ENCODE measurements around the gene BEND7. TPM values are rescaled to one million over a fixed set of nuclear protein-coding genes. Genes with fewer than 3 reads are reported as not detected.

Gene BEND7, protein sequence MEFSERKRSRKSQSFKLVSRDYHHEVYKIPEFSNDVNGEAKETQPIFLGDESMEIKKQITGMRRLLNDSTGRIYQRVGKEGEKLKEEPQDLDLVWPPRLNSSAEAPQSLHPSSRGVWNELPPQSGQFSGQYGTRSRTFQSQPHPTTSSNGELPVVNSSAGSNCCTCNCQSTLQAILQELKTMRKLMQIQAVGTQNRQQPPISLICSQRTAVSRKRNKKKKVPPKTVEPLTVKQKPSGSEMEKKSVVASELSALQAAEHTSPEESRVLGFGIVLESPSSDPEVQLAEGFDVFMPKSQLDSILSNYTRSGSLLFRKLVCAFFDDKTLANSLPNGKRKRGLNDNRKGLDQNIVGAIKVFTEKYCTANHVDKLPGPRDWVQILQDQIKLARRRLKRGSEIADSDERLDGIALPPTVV
- total RNA-seq: 4.8 and 5.9 TPM in 2 replicates

DNA sequence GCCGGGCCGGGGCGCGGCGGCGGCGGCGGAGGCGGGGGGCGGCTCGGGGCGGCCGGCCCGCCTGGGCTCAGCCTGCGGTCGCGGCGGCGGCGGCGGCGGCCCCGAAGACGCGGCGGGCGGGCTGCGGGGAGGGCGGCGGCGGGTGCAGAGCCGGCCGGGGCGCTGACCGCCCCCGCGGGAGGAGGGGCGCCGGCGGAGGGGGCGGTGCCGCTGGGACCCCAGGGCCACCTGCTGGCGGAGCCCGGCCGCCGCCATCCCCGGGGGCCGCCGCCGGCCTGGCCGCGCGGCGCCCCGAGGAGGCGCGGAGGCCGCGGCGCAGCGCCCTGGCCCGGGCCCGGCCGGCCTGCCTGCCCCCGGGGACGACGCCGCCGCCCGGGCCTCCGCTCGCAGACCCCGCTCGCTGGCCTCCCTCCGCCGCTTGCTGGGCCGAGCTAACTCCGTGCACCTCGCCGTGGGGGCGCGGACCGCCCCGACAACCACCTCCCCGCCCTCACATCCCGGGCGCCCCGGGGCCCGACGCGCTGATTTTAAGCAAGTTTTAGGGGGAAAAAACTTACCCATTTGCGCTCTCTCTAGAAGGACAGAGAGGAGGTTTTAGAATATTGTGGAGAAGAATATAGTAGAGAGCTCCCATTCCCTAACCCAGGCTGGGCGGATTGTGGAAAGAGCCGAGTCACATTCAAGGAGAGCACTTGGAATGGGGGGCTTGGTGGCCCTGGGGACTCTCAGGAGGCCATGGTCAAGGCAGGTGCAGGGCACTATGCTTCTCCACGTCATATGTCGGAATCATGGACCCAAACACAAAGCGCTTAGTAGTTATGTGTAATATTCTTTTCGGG lies at the start of gene BEND7:
TSS of gene BEND7 (minus strand) at position 140 of the 839 bp plus-strand sequence. CDS start 481 bp downstream, outside the sequence.

Other genes with a start within 250 kb of the BEND7 start
- gene PHYH, start 228.9 kb downstream of the BEND7 start, total RNA-seq: 14.8 and 15.3 TPM in 2 replicates
- gene SEPHS1, start 180.7 kb downstream of the BEND7 start, total RNA-seq: 24.9 and 33.3 TPM in 2 replicates
- gene PRPF18, start 58.0 kb upstream of the BEND7 start, total RNA-seq: 43.2 and 45.7 TPM in 2 replicates

All from smooth muscle cell of the umbilical artery (primary cell).